Neutrophil (primary cell): ENCODE measurements around the gene CABS1.

Experiments
- H3K27ac ChIP-seq: fragments of 200-600 bp; sonication (generic); 2 replicates; pipeline ENCODE4 v1.5.1; 2016; ENCODE audit warnings: mild to moderate bottlenecking, moderate library complexity
- H3K27me3 ChIP-seq: fragments of 200-600 bp; sonication (generic); 2 replicates; pipeline ENCODE4 v1.6.0; 2016; ENCODE audit warnings: mild to moderate bottlenecking
- H3K36me3 ChIP-seq: fragments of 200-600 bp; sonication (generic); 2 replicates; pipeline ENCODE4 v1.5.1; 2017
- H3K4me1 ChIP-seq, 2 experiments: fragments of 200-600 bp in 1 of 2; sonication (generic) in 1 of 2; 1 replicate in 1 of 2; 2 replicates in 1 of 2; pipeline versions ENCODE4 v1.5.1 to v1.6.1; 2013 to 2016; ENCODE audit warnings: low read depth in 1 of 2, low read length in 1 of 2, mild to moderate bottlenecking in 1 of 2, moderate library complexity in 1 of 2; ENCODE audit not compliant: control insufficient read depth in 1 of 2, insufficient read depth in 1 of 2
- H3K4me3 ChIP-seq, 2 experiments: fragments of 200-600 bp in 1 of 2; sonication (generic) in 1 of 2; 1 replicate in 1 of 2; 2 replicates in 1 of 2; pipeline ENCODE4 v1.5.1; 2013 to 2016; ENCODE audit warnings: low read depth in 1 of 2, low read length in 1 of 2, mild to moderate bottlenecking in 1 of 2, moderate library complexity in 1 of 2
- H3K9me3 ChIP-seq: fragments of 200-600 bp; sonication (generic); 2 replicates; pipeline ENCODE4 v1.5.1; 2016
- CTCF ChIP-seq: fragments of 200-600 bp; sonication (generic); IDR thresholded peaks from 2 replicates; pipeline ENCODE4 v1.5.1; 2016; ENCODE audit warnings: antibody characterized with exemption

The CABS1 gene

GRCh38 chr4:70334681-70335080, at the start of gene CABS1:
TSS of gene CABS1 (plus strand) at chr4:70334981. CDS start at chr4:70335040, 59 bp downstream.
- Histone ChIP-seq H3K4me3 (no peak within 1 kb of the TSS), H3K27ac (no peak within 1 kb of the TSS), H3K4me1 (no peaks in the 10 kb centered on the region), H3K9me3 (no peaks in the 10 kb centered on the region), H3K27me3 (no peaks in the 10 kb centered on the region), H3K36me3 (no peaks in the 10 kb centered on the region)
- TF ChIP-seq CTCF = no peak

GRCh38 chr4:70288651-70289050, 46.1 kb upstream of the CABS1 start:
- H3K27ac ChIP-seq = no peak overlapping the region
- H3K4me3 ChIP-seq = no peak overlapping the region
- H3K9me3 ChIP-seq = no peaks in the 10 kb centered on the region
- no peaks in the 10 kb centered on the region for H3K27me3 ChIP-seq
- no peaks in the 10 kb centered on the region for H3K36me3 ChIP-seq
- TF ChIP-seq CTCF = no peak
- no peaks in the 10 kb centered on the region for H3K4me1 ChIP-seq

- Histone ChIP-seq H3K9me3 (no peaks in the 10 kb centered on the region), H3K27me3 (no peaks in the 10 kb centered on the region), H3K27ac (no peak overlapping the region), H3K36me3 (no peaks in the 10 kb centered on the region), H3K4me1 (no peaks in the 10 kb centered on the region), H3K4me3 (no peak overlapping the region)
- TF ChIP-seq CTCF = no peak
Measured at GRCh38 chr4:70291341-70291740, 43.4 kb upstream of the CABS1 start.

GRCh38 chr4:70297576-70297975, 37.2 kb upstream of the CABS1 start:
- no peaks in the 10 kb centered on the region for H3K9me3 ChIP-seq
- no peak for TF ChIP-seq CTCF
- H3K27me3 ChIP-seq = no peaks in the 10 kb centered on the region
- no peak overlapping the region for H3K27ac ChIP-seq
- H3K36me3 ChIP-seq = no peaks in the 10 kb centered on the region
- H3K4me1 ChIP-seq = no peaks in the 10 kb centered on the region
- H3K4me3 ChIP-seq = no peak overlapping the region

- Histone ChIP-seq H3K27ac (no peak overlapping the region), H3K4me1 (no peaks in the 10 kb centered on the region), H3K9me3 (no peaks in the 10 kb centered on the region), H3K36me3 (no peaks in the 10 kb centered on the region), H3K4me3 (no peak overlapping the region), H3K27me3 (no peaks in the 10 kb centered on the region)
- TF ChIP-seq CTCF = no peak
Measured at GRCh38 chr4:70298051-70298450, 36.7 kb upstream of the CABS1 start.

- Histone ChIP-seq H3K4me3 (no peak overlapping the region), H3K4me1 (no peaks in the 10 kb centered on the region), H3K36me3 (no peaks in the 10 kb centered on the region), H3K9me3 (no peaks in the 10 kb centered on the region), H3K27me3 (no peaks in the 10 kb centered on the region), H3K27ac (no peak overlapping the region)
- TF ChIP-seq CTCF = no peak
Measured at GRCh38 chr4:70299643-70300042, 35.1 kb upstream of the CABS1 start.
